ENCODE measurements around the gene EIF4A2. TPM values are rescaled to one million over a fixed set of nuclear protein-coding genes. Genes with fewer than 3 reads are reported as not detected.

Gene EIF4A2
- total and polyA plus RNA-seq, 2 of the 13 experiments (the other 11 are each of a cell fraction or from before 2014, with no cell fraction given) = 480 to 596 TPM

DNA sequence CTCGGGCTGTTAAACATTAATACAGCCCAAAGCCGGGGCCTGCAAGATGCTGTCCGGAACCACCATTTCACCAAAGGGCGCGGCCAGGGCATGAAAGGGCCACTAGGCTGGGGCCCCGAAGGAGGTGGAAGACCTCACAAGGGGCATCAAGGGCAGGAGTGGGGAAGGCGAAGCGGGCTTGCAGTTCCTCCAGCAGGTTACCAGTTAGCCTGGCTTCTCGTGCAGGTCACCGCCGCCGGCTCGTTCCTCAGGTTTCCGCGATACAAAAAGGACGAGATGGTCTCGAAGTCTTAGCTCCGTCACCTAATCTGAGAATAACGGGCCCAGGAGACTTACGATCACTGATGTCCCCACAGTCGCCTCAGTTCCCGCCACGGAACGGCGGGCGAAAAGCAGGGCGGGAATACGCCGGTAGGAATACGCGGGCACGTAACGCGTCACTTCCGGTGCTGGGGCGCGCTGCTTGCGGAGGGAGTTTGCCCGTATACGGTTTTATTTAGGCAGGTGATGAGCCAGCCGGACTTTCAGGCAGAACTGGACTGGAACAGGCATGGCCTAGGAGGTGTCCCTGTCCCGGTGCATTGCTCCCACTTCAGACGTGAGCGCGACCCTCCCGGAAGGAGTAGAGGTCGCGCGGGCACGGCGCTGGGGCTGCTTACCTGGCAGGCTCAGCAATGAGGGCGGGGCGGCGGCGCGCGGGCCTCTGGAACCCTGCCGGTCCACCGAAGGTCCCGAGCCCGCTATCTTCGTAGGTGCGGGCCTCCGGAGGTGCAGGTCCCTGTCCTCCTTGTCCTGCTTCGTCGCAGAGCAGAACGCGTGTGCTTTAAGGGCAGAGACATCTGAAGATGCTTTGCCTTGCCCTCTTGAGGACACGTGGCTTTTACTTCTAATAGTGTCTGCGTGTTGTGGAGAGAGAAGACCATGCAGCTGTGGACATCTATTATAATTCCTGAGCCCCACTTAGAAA lies 23.0 kb downstream of the EIF4A2 start, which contains the start of gene RFC4 (continued):
- peak; percentile 71 for TF ChIP-seq PTBP1 (IDR thresholded peaks at IDR 0.05; ENCODE audit: low read depth, low read length, poor library complexity, severe bottlenecking)
- peak; percentile 93 for TF ChIP-seq DMAP1 (CRISPR knock-in tag; IDR thresholded peaks at IDR 0.05)
- TF ChIP-seq, protein P1, sequence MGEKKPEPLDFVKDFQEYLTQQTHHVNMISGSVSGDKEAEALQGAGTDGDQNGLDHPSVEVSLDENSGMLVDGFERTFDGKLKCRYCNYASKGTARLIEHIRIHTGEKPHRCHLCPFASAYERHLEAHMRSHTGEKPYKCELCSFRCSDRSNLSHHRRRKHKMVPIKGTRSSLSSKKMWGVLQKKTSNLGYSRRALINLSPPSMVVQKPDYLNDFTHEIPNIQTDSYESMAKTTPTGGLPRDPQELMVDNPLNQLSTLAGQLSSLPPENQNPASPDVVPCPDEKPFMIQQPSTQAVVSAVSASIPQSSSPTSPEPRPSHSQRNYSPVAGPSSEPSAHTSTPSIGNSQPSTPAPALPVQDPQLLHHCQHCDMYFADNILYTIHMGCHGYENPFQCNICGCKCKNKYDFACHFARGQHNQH (CRISPR knock-in tag; IDR thresholded peaks at IDR 0.05) = peak; percentile 46; the same call in 1 of the 2 replicates
- peak; percentile 94; the same call in 1 of the 2 replicates for TF ChIP-seq SPEN (CRISPR knock-in tag; IDR thresholded peaks at IDR 0.05; ENCODE audit: low read depth)
- TF ChIP-seq THAP7 (CRISPR knock-in tag; IDR thresholded peaks at IDR 0.05) = peak; percentile 85
- TF ChIP-seq, protein P2, sequence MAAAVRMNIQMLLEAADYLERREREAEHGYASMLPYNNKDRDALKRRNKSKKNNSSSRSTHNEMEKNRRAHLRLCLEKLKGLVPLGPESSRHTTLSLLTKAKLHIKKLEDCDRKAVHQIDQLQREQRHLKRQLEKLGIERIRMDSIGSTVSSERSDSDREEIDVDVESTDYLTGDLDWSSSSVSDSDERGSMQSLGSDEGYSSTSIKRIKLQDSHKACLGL (CRISPR knock-in tag; IDR thresholded peaks at IDR 0.05) = peak; percentile 96
- TF ChIP-seq KLF6 (CRISPR knock-in tag; IDR thresholded peaks at IDR 0.05) = peak; percentile 43; the same call in 1 of the 2 replicates
- TF ChIP-seq, protein P3, sequence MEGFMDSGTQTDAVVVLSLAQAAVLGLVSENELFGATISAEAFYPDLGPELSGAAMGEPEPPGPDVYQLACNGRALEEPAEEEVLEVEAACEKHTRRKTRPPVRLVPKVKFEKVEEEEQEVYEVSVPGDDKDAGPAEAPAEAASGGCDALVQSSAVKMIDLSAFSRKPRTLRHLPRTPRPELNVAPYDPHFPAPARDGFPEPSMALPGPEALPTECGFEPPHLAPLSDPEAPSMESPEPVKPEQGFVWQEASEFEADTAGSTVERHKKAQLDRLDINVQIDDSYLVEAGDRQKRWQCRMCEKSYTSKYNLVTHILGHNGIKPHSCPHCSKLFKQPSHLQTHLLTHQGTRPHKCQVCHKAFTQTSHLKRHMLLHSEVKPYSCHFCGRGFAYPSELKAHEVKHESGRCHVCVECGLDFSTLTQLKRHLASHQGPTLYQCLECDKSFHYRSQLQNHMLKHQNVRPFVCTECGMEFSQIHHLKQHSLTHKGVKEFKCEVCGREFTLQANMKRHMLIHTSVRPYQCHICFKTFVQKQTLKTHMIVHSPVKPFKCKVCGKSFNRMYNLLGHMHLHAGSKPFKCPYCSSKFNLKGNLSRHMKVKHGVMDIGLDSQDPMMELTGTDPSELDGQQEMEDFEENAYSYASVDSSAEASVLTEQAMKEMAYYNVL (CRISPR knock-in tag; IDR thresholded peaks at IDR 0.05; ENCODE audit: borderline replicate concordance) = peak; percentile 73
- TF ChIP-seq IKZF1 (IDR thresholded peaks at IDR 0.05) = no peak
- TF ChIP-seq ZNF543 (CRISPR knock-in tag; IDR thresholded peaks at IDR 0.05) = no peak
- TF ChIP-seq MAF1 (CRISPR knock-in tag; IDR thresholded peaks at IDR 0.05; ENCODE audit: borderline replicate concordance) = no peak
- TF ChIP-seq, protein P4, sequence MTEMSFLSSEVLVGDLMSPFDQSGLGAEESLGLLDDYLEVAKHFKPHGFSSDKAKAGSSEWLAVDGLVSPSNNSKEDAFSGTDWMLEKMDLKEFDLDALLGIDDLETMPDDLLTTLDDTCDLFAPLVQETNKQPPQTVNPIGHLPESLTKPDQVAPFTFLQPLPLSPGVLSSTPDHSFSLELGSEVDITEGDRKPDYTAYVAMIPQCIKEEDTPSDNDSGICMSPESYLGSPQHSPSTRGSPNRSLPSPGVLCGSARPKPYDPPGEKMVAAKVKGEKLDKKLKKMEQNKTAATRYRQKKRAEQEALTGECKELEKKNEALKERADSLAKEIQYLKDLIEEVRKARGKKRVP (CRISPR knock-in tag; IDR thresholded peaks at IDR 0.05) = peak in 1 of 2 experiments; percentile 53; a peak in 1 of 4 replicates
- no peak for TF ChIP-seq ZNF703 (CRISPR knock-in tag; IDR thresholded peaks at IDR 0.05; ENCODE audit: borderline replicate concordance)
- TF ChIP-seq ZNF687 (CRISPR knock-in tag; IDR thresholded peaks at IDR 0.05) = peak; percentile 98
- TF ChIP-seq ZNF615 (CRISPR knock-in tag; IDR thresholded peaks at IDR 0.05; ENCODE audit: borderline replicate concordance) = peak; percentile 27; the same call in 1 of the 2 replicates
- peak; percentile 98 for TF ChIP-seq SAP130 (CRISPR knock-in tag; IDR thresholded peaks at IDR 0.05; ENCODE audit: low read depth)
- no peak for TF ChIP-seq SMAD9 (CRISPR knock-in tag; IDR thresholded peaks at IDR 0.05)
